ENCODE data around the gene HPN.
"Not testable (repeated sequence)": the region's sequence is repeated elsewhere in the genome, so short reads cannot be mapped to it uniquely, and the experiment has no call there.

Gene HPN

DNA sequence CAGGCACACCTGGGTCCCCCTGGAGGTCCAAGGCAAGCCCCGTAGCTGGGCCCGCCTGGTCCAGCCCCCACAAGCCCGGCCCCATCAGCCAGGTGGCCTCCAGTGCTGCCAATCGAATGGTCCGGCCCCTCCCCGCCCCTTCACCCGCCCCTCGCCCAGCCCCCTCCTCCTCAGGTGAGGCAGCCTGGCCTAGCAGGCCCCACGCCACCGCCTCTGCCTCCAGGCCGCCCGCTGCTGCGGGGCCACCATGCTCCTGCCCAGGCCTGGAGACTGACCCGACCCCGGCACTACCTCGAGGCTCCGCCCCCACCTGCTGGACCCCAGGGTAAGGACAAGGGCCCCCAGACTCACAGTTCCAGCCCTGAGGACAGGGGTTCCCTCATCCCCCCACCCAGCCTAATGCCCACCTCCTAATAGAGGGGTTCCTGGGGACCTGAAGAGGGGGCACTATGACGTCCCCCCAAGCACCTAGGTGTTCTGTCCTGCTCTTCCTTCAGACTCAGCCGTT lies at the start of gene HPN:
HPN (plus strand) TSS at position 174 of the 508 bp plus-strand sequence. CDS start 786 bp downstream, outside the sequence.
- no peaks in the 10 kb centered on the region for H3K27me3 Mint-ChIP-seq
- H3K4me1 Mint-ChIP-seq, result peaks cover 27% of the 10 kb centered on the region

DNA sequence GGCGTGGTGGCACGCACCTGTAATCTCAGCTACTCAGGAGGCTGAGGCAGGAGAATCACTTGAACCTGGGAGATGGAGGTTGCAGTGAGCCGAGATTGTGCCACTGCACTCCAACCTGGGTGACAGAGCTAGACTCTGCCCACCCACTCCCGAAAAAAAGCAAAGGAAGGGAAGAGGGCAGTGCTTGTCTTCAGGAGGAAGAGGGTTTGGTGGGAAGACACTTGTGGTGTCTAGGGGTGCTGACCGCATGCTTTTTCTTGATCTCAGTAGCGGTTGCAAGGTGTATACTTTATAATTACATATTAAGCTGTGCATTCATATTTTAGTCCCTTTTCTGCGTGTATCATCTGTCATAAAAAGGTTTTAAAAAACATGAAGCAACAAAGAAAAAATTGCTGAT lies 48.9 kb upstream of the HPN start:
- not testable (repeated sequence) for ATAC-seq (replicated peaks; ENCODE audit: extremely low read depth, poor library complexity, severe bottlenecking); H3K27ac Mint-ChIP-seq (ENCODE audit: low read depth); H3K36me3 Mint-ChIP-seq (ENCODE audit: insufficient read depth); DNase-seq (ENCODE audit: low spot score in 2 of 2); H3K4me1 Mint-ChIP-seq; H3K4me3 Mint-ChIP-seq; H3K9me3 Mint-ChIP-seq; H3K27me3 Mint-ChIP-seq

More for the DNA sequence above, at the start of gene HPN:
- peaks cover 15% of the 10 kb centered on the region for H3K36me3 Mint-ChIP-seq (ENCODE audit: insufficient read depth)
- peak within 1 kb of the TSS; percentile 78 for H3K4me3 Mint-ChIP-seq
- no peaks in the 10 kb centered on the region for H3K9me3 Mint-ChIP-seq
- H3K27ac Mint-ChIP-seq (ENCODE audit: low read depth), result peak within 1 kb of the TSS; percentile 44
- DNase-seq (ENCODE audit: low spot score in 2 of 2), result no peak
- ATAC-seq (replicated peaks; ENCODE audit: extremely low read depth, poor library complexity, severe bottlenecking), result no peak

DNA sequence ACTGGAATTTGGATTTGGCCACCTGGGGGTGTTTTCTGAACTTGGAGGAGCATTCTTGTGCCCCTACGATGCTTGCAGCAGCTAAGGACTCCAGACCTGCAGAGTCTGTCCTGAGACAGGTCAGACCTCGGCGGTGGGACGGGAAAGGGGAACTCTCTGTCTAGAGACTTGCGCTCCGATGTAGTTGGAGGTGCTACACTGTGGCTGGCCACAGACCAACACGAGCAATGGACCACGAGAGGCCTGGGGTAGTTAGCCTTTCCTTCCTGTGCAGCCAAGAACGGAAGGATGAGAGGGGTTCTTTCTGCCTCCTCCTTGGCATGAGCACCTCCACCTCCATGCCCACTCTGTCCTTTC lies 47.3 kb upstream of the HPN start:
- Mint-ChIP-seq H3K4me3 (no peak overlapping the region), H3K27ac (ENCODE audit: low read depth) (no peak overlapping the region), H3K36me3 (ENCODE audit: insufficient read depth) (peaks cover 9% of the 10 kb centered on the region), H3K4me1 (peaks cover 20% of the 10 kb centered on the region), H3K9me3 (no peaks in the 10 kb centered on the region), H3K27me3 (no peaks in the 10 kb centered on the region)
- ATAC-seq (replicated peaks; ENCODE audit: extremely low read depth, poor library complexity, severe bottlenecking) (no peak), DNase-seq (ENCODE audit: low spot score in 2 of 2) (no peak)

DNA sequence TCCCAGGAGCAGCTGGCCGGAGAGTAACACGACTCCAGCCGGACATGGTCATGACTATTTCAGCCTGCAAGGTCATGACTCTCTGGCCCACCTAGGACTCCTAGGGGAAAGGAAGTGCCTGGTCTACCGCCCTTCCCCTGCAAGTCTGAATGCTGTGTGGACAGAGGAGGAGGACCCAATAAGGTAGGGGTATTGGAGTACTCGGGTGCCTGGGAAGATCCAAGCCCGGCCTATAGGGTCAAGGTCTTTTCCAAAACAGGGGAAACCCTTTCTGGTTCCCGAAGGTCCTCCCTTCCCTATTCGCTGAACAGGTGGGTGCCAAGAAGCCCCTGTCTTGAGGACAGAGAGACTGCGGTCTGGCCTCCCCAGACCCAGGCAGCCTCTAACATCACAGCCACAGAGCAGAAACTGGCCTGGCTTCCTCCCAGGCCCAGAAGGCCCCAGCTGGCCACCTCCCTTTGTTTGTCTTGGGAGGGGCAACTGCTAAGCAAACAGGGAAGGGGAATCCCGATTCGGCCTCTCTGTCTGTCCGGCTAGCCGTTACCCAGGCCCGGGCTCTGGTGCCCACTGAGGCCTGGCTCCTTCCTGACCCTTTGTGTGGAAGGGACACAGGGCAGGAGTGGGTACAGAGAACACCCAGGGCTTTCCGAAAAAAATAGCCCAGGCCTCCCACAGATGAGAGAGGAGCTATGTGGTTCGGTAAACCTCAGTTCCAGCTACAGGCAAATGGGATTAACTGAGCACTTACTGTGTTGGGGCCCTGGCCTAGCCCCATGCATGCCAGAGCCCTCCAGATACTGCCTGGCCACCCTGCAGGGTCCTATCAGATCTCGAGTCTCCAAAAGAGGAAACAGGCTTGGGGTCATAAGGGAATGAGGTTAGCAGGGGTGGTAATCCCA lies 46.6 kb upstream of the HPN start:
- H3K4me1 Mint-ChIP-seq, result peaks cover 20% of the 10 kb centered on the region
- H3K9me3 Mint-ChIP-seq, result no peaks in the 10 kb centered on the region
- no peaks in the 10 kb centered on the region for H3K27me3 Mint-ChIP-seq
- no peak for DNase-seq (ENCODE audit: low spot score in 2 of 2)
- ATAC-seq (replicated peaks; ENCODE audit: extremely low read depth, poor library complexity, severe bottlenecking), result no peak
- no peak overlapping the region for H3K27ac Mint-ChIP-seq (ENCODE audit: low read depth)
- no peak overlapping the region for H3K4me3 Mint-ChIP-seq
- H3K36me3 Mint-ChIP-seq (ENCODE audit: insufficient read depth), result peaks cover 9% of the 10 kb centered on the region

DNA sequence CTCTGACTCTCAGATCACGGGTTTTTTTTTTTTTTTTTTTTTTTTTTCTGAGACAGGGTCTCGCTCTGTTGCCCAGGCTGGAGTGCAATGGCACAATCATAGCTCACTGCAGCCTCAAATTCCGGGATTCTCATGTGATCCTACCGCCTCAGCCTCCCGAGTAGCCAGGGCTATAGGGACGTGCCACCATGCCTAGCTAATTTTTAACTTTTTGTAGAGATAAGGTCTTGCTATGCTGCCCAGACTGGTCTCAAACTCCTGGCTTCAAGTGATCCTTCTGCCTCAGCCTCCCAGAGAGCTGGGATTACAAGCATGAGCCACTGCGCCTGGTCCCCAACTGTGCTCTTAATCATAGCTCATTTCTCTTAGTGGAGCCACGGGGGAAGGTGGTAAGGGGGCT lies 46.0 kb upstream of the HPN start:
- peak overlapping the region; percentile 22 for H3K27ac Mint-ChIP-seq (ENCODE audit: low read depth)

DNA sequence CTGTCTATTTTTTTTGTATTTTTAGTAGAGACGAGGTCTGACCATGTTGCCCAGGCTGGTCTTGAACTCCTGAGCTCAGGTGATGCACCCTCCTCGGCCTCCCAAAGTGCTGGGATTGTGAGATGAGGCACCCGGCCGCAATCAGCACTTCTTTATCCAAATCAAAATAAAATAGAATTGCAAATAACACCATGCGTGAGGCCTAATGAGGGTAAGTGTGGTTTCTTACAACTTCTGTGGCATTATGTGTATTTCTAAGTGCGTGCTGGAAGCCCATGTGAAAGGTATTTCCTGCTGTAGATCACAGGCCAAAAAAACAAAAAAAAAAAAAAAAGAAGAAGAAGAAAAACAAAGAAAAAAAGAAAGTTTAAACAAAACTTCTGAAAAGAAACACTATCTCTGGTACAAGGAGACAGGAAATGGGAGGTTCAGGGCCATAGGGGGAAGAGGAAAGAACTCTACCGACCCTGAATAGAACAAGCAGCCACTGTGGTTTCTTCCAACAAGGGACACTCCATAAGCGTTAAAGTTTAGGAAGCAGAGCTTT lies 44.4 kb upstream of the HPN start:
- ATAC-seq (replicated peaks; ENCODE audit: extremely low read depth, poor library complexity, severe bottlenecking) (no peak), DNase-seq (ENCODE audit: low spot score in 2 of 2) (no peak)
- peak overlapping the region; percentile 72 for H3K4me3 Mint-ChIP-seq
- peak overlapping the region; percentile 99 for H3K27ac Mint-ChIP-seq (ENCODE audit: low read depth)
- H3K36me3 Mint-ChIP-seq (ENCODE audit: insufficient read depth), result peaks cover 15% of the 10 kb centered on the region
- H3K9me3 Mint-ChIP-seq, result no peaks in the 10 kb centered on the region
- H3K27me3 Mint-ChIP-seq, result no peaks in the 10 kb centered on the region
- H3K4me1 Mint-ChIP-seq, result peaks cover 35% of the 10 kb centered on the region

More for the DNA sequence above, 46.0 kb upstream of the HPN start:
- no peak for DNase-seq (ENCODE audit: low spot score in 2 of 2)
- no peak for ATAC-seq (replicated peaks; ENCODE audit: extremely low read depth, poor library complexity, severe bottlenecking)
- peaks cover 20% of the 10 kb centered on the region for H3K4me1 Mint-ChIP-seq
- H3K9me3 Mint-ChIP-seq, result no peaks in the 10 kb centered on the region
- H3K4me3 Mint-ChIP-seq, result no peak overlapping the region
- peaks cover 9% of the 10 kb centered on the region for H3K36me3 Mint-ChIP-seq (ENCODE audit: insufficient read depth)
- no peaks in the 10 kb centered on the region for H3K27me3 Mint-ChIP-seq

DNA sequence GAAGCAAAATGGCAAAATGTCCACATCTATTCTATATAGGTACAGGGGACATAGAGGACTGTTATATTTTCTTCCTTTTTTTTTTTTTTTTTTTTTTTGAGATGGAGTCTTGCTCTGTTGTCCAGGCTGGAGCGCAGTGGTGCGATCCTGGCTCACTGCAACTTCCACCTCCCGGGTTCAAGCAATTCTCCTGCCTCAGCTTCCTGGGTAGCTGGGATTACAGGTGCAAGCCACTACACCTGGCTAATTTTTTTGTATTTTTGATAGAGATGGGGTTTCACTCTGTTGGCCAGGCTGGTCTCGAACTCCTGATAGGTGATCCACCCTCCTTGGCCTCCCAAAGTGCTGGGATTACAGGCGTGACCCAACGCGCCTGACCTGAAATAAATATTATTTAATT lies 43.3 kb upstream of the HPN start:
- not testable (repeated sequence) for H3K27me3 Mint-ChIP-seq; DNase-seq (ENCODE audit: low spot score in 2 of 2); ATAC-seq (replicated peaks; ENCODE audit: extremely low read depth, poor library complexity, severe bottlenecking); H3K9me3 Mint-ChIP-seq
- peaks cover 20% of the 10 kb centered on the region for H3K36me3 Mint-ChIP-seq (ENCODE audit: insufficient read depth)
- H3K4me3 Mint-ChIP-seq, result peak overlapping the region; percentile 93
- peaks cover 45% of the 10 kb centered on the region for H3K4me1 Mint-ChIP-seq
- H3K27ac Mint-ChIP-seq (ENCODE audit: low read depth), result peak overlapping the region; percentile 91

DNA sequence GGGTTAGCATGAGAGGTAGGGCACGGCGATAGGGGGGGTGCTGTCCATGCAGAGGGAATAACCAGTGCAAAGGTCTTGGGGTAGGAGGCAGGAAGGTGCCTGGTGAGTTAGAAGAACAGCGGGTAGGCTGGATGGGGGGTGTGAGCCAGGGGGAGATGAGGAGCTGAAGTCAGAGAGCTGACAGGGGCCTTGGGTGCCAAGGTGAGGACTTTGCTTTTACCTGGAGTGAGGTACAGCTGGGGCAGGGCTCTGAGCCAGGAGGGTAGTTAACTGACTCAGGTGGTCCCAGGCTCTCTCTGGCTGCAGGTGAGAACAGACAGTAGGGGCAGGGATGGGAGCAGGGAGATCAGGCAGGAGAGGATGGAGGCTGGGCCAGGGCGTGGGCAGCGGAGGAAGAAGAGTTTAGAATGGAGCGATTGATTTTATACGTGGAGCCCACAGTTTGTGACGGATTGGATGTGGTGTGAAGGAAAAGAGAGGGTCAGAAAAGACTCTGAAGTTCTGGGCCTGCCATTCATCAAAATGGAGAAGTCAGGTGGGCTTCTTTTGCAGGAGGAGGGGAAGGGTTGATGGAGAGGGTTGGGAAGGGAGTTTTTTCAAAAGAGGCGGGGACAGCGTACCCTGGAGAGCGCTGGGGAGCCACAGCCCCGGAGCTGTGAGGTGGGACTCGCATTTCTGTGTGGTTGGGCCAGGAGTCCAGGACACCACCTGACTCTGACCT lies 42.6 kb upstream of the HPN start:
- ATAC-seq (replicated peaks; ENCODE audit: extremely low read depth, poor library complexity, severe bottlenecking) (no peak), DNase-seq (ENCODE audit: low spot score in 2 of 2) (no peak)
- H3K27me3 Mint-ChIP-seq, result no peaks in the 10 kb centered on the region
- peaks cover 22% of the 10 kb centered on the region for H3K36me3 Mint-ChIP-seq (ENCODE audit: insufficient read depth)
- peak overlapping the region; percentile 91 for H3K27ac Mint-ChIP-seq (ENCODE audit: low read depth)
- H3K4me3 Mint-ChIP-seq, result peak overlapping the region; percentile 93
- H3K9me3 Mint-ChIP-seq, result no peaks in the 10 kb centered on the region
- H3K4me1 Mint-ChIP-seq, result peaks cover 53% of the 10 kb centered on the region

DNA sequence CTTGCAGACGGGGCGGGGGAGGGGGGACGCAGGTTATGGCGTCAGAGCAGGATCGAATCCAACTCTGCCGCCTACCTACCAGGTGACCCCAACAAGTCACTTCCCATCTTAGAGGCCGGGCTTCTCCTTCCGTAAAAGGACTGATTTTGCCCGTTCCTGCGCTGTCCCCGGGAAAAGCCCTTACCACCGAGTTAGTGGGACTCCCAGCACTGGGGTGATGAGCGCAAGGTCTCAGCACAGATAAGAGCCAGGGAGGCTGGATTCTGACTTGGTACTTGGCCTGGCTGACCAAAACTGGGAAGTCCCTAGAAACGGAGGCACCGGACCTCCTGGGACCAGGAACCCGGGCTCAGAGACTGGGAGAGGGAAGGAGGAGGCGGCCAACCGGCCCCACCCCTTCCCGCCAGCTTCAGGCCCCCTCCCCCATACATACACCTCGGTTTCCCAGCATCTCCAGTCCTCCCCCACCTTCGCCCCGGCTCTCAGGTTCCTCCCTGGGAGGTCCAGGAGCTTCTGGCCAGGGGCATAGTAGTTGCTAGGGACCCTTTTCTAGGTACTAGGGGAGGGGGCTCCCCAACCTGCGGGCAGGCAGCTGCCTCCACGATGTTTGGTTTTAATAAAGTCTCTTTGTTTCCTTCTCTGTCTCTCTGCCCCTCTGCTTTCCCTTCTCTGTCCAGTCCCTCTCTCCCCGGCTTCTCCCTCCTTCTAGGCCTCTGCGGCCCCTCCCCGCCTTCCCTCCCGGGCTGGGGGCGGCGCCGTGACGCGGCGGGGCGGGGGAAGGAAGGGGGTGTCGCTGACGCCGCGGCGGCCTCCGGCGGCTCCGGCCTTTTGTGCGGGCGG lies 41.8 kb upstream of the HPN start, which contains the start of gene GRAMD1A:
GRAMD1A (plus strand) TSS at position 826 of the 840 bp plus-strand sequence. CDS start 156 bp downstream, outside the sequence.
- Mint-ChIP-seq H3K4me1 (peaks cover 60% of the 10 kb centered on the region), H3K36me3 (ENCODE audit: insufficient read depth) (peaks cover 25% of the 10 kb centered on the region), H3K27me3 (no peaks in the 10 kb centered on the region), H3K27ac (ENCODE audit: low read depth) (peak within 1 kb of the TSS; percentile 91), H3K9me3 (no peaks in the 10 kb centered on the region), H3K4me3 (peak within 1 kb of the TSS; percentile 93)
- DNase-seq (ENCODE audit: low spot score in 2 of 2) (peak in 1 of 2 donors; percentile 42), ATAC-seq (replicated peaks; ENCODE audit: extremely low read depth, poor library complexity, severe bottlenecking) (peak; percentile 13)

DNA sequence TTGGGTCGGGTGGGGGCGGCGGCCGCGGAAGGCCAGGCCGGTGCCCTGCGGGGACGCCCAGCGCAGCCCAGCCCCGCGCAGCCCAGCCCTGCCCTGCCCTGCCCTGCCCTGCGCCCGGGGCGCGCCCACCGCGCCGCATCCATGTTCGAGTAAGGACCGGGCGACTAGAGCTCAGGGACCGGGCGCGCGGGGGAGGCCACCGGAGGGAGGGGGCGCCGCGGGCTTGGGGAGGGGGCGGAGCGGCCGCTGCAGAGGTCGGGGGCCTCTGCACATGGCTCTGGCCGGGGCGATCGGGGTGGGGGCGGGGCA lies 41.2 kb upstream of the HPN start:
- Mint-ChIP-seq H3K4me3 (peak overlapping the region; percentile 93), H3K4me1 (peaks cover 65% of the 10 kb centered on the region), H3K9me3 (no peaks in the 10 kb centered on the region), H3K36me3 (ENCODE audit: insufficient read depth) (peaks cover 25% of the 10 kb centered on the region), H3K27me3 (no peaks in the 10 kb centered on the region), H3K27ac (ENCODE audit: low read depth) (peak overlapping the region; percentile 91)
- DNase-seq (ENCODE audit: low spot score in 2 of 2), result no peak
- ATAC-seq (replicated peaks; ENCODE audit: extremely low read depth, poor library complexity, severe bottlenecking), result peak; percentile 19

DNA sequence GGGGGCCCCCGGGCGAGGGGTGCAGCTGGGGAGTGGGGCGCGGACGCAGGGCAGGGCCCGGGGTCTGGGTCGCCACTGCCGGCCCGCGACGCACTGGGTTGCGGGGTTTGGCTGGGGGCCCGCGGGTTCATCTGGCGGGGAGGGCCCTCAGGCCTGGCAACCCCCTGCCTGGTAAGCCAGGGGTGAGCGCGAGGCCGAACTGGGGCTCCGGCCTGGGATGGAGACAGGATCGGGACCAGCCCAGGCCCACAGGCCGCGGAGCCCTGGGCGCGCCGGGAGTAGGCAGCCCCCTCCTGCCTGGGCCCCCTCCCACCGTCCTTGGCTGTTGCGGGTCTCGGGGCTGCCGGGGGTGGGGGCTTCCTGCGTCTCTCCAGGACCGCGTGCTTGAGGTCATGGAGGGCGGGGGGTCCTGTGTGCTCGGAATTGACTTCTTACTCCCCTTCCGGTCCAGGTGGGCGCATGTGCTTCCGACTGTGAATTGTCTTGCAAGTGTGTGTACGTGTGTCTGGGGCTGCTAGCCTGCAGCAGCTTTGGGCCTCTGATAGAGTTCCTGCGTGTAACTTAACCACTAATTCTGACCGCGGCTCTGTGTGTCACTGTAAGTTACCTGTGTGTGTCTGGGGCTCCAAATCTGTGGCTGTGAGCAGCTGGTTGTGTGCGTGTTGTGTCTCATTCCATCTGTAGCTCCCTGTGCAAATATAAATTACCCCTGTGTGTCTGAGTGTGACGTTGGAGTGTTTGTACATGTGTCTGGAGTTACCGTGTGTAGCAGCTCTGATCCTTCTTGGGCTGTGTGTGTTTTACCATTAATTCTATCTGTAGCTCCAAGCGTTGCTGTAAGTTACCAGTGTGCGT lies 40.6 kb upstream of the HPN start:
- Mint-ChIP-seq H3K27ac (ENCODE audit: low read depth) (peak overlapping the region; percentile 89), H3K4me1 (peaks cover 67% of the 10 kb centered on the region), H3K9me3 (no peaks in the 10 kb centered on the region), H3K27me3 (no peaks in the 10 kb centered on the region), H3K36me3 (ENCODE audit: insufficient read depth) (peaks cover 27% of the 10 kb centered on the region), H3K4me3 (peak overlapping the region; percentile 93)
- ATAC-seq (replicated peaks; ENCODE audit: extremely low read depth, poor library complexity, severe bottlenecking) (peak; percentile 69), DNase-seq (ENCODE audit: low spot score in 2 of 2) (peak; percentile 46 to 58)
